HEK293 (cell line): ENCODE measurements around the gene GLRA1.
"Not testable (repeated sequence)": the region's sequence is repeated elsewhere in the genome, so short reads cannot be mapped to it uniquely, and the experiment has no call there.

Experiments
- CTCF ChIA-PET: fragments of 350-600 bp; formaldehyde crosslinking; extraction: SDS; loops from one replicate; lab custom pipeline; 2021; ENCODE audit warnings: antibody characterized with exemption; lab: Yijun Ruan, JAX
- POLR2A ChIA-PET: fragments of 300-600 bp; formaldehyde crosslinking; extraction: SDS; loops from one replicate; lab custom pipeline; 2020; ENCODE audit warnings: antibody characterized with exemption, inconsistent platforms; lab: Yijun Ruan, JAX
- H3K27ac ChIP-seq: fragments of 200-500 bp; sonication (Bioruptor generic); 2 replicates; pipeline ENCODE4 v1.5.1; 2014; ENCODE audit warnings: low read depth, low read length, control low read depth, inconsistent platforms; ENCODE audit errors: extremely low read depth
- H3K36me3 ChIP-seq, 2 experiments: fragments of 200-500 bp in 1 of 2; sonication (Bioruptor generic) in 1 of 2; 1 replicate in 1 of 2; 2 replicates in 1 of 2; pipeline ENCODE4 v1.5.1; 2014 to 2017; ENCODE audit warnings: inconsistent platforms in 2 of 2, low read length in 2 of 2; ENCODE audit not compliant: control insufficient read depth in 2 of 2, insufficient read depth in 1 of 2
- H3K4me1 ChIP-seq: fragments of 200-500 bp; sonication (Bioruptor generic); 2 replicates; pipeline ENCODE4 v1.5.1; 2014; ENCODE audit warnings: mild to moderate bottlenecking, low read length, inconsistent platforms; ENCODE audit not compliant: control insufficient read depth, insufficient read depth
- H3K4me3 ChIP-seq: 2 replicates; pipeline ENCODE4 v1.5.1; 2011; ENCODE audit warnings: low read depth, mild to moderate bottlenecking, control low read depth, low read length, moderate library complexity
- H3K9me3 ChIP-seq: fragments of 200-500 bp; sonication (Bioruptor generic); 2 replicates; pipeline ENCODE4 v1.5.1; 2014; ENCODE audit warnings: low read depth, low read length, inconsistent platforms; ENCODE audit not compliant: control insufficient read depth, insufficient read depth
- BCL6B ChIP-seq: fragments of 450-650 bp; formaldehyde crosslinking; IDR thresholded peaks from 2 replicates; pipeline ENCODE4 v1.5.1; 2017; ENCODE audit warnings: missing biosample characterization, missing genetic modification characterization
- EGR2 ChIP-seq: fragments of 450-650 bp; formaldehyde crosslinking; IDR thresholded peaks from 2 replicates; pipeline ENCODE4 v1.5.1; 2016; ENCODE audit warnings: low read depth, missing biosample characterization, missing genetic modification characterization
- KLF16 ChIP-seq: fragments of 450-650 bp; formaldehyde crosslinking; IDR thresholded peaks from 2 replicates; pipeline ENCODE4 v1.5.1; 2017; ENCODE audit warnings: missing biosample characterization, missing genetic modification characterization
- MEIS1 ChIP-seq: sonication (generic); formaldehyde crosslinking; IDR thresholded peaks from 2 replicates; pipeline ENCODE4 v1.8.1; 2022; ENCODE audit warnings: missing genetic modification reagents, mild to moderate bottlenecking, borderline replicate concordance
- PRDM6 ChIP-seq: fragments of 450-650 bp; formaldehyde crosslinking; IDR thresholded peaks from 2 replicates; pipeline ENCODE4 v1.5.1; 2017; ENCODE audit warnings: missing biosample characterization, missing genetic modification characterization
- YY2 ChIP-seq: fragments of 450-650 bp; formaldehyde crosslinking; IDR thresholded peaks from 2 replicates; pipeline ENCODE4 v1.5.1; 2016; ENCODE audit warnings: missing biosample characterization, missing genetic modification characterization
- ZBTB11 ChIP-seq: fragments of 450-650 bp; formaldehyde crosslinking; conservative IDR thresholded peaks from 2 replicates; pipeline ENCODE4 v1.5.1; 2016; ENCODE audit warnings: low read depth, missing biosample characterization, missing genetic modification characterization
- ZBTB44 ChIP-seq: fragments of 450-650 bp; IDR thresholded peaks from 2 replicates; pipeline ENCODE4 v1.5.1; 2018; ENCODE audit warnings: missing biosample characterization, mild to moderate bottlenecking, missing genetic modification characterization
- ZEB2 ChIP-seq: fragments of 450-650 bp; formaldehyde crosslinking; IDR thresholded peaks from 2 replicates; pipeline ENCODE4 v1.5.1; 2016; ENCODE audit warnings: missing biosample characterization, missing genetic modification characterization
- ZFP69B ChIP-seq: fragments of 450-650 bp; formaldehyde crosslinking; IDR thresholded peaks from 2 replicates; pipeline ENCODE4 v1.5.1; 2016; ENCODE audit warnings: missing biosample characterization, missing genetic modification characterization
- ZNF146 ChIP-seq: fragments of 450-650 bp; formaldehyde crosslinking; IDR thresholded peaks from 2 replicates; pipeline ENCODE4 v1.5.1; 2016; ENCODE audit warnings: missing biosample characterization, missing genetic modification characterization
- ZNF157 ChIP-seq: fragments of 450-650 bp; formaldehyde crosslinking; IDR thresholded peaks from 2 replicates; pipeline ENCODE4 v1.5.1; 2016; ENCODE audit warnings: missing biosample characterization, missing genetic modification characterization
- ZNF341 ChIP-seq: fragments of 450-650 bp; formaldehyde crosslinking; IDR thresholded peaks from 2 replicates; pipeline ENCODE4; 2016; ENCODE audit warnings: low read depth, missing biosample characterization, missing genetic modification characterization
- ZNF354C ChIP-seq: fragments of 450-650 bp; formaldehyde crosslinking; IDR thresholded peaks from 2 replicates; pipeline ENCODE4 v1.5.1; 2016; ENCODE audit warnings: missing biosample characterization, missing genetic modification characterization, low read depth, borderline replicate concordance
- ZNF426 ChIP-seq: fragments of 450-650 bp; formaldehyde crosslinking; IDR thresholded peaks from 2 replicates; pipeline ENCODE4 v1.5.1; 2017; ENCODE audit warnings: missing biosample characterization, missing genetic modification characterization, mild to moderate bottlenecking, inconsistent platforms, moderate library complexity
- ZNF571 ChIP-seq: fragments of 450-650 bp; formaldehyde crosslinking; IDR thresholded peaks from 2 replicates; pipeline ENCODE4 v1.5.0; 2017; ENCODE audit warnings: missing biosample characterization, missing genetic modification characterization
- ZNF692 ChIP-seq: fragments of 450-650 bp; formaldehyde crosslinking; IDR thresholded peaks from 2 replicates; pipeline ENCODE4 v1.5.1; 2016; ENCODE audit warnings: missing biosample characterization, missing genetic modification characterization
- ZNF830 ChIP-seq: fragments of 450-650 bp; IDR thresholded peaks from 2 replicates; pipeline ENCODE4 v1.5.0; 2018; ENCODE audit warnings: missing biosample characterization, missing genetic modification characterization, low read depth, mild to moderate bottlenecking, moderate library complexity
- ZSCAN16 ChIP-seq: fragments of 450-650 bp; formaldehyde crosslinking; IDR thresholded peaks from 2 replicates; pipeline ENCODE4 v1.5.1; 2016; ENCODE audit warnings: missing biosample characterization, missing genetic modification characterization
- ZSCAN4 ChIP-seq: fragments of 450-650 bp; formaldehyde crosslinking; IDR thresholded peaks from 2 replicates; pipeline ENCODE4 v1.5.1; 2017; ENCODE audit warnings: missing biosample characterization, missing genetic modification characterization

The GLRA1 gene

GRCh38 chr5:151863566-151863965 is 61.1 kb downstream of the GLRA1 start (continued):
- TF ChIP-seq ZEB2 (tag by site-specific recombination) (peak; percentile 65; the same call in 1 of the 2 replicates), ZNF157 (no peak), ZBTB44 (no peak), ZNF692 (0 out of 2 replicates have a peak, but pooled peaks have one; percentile 44), MEIS1 (CRISPR knock-in tag) (no peak), EGR2 (tag by site-specific recombination) (0 out of 2 replicates have a peak, but pooled peaks have one; percentile 11), ZNF571 (no peak), ZNF354C (tag by site-specific recombination) (no peak), ZSCAN16 (tag by site-specific recombination) (no peak), ZNF426 (no peak)

- no peaks in the 10 kb centered on the region for H3K36me3 ChIP-seq
- no peaks in the 10 kb centered on the region for H3K9me3 ChIP-seq
- H3K4me3 ChIP-seq = no peak overlapping the region
- ChIA-PET POLR2A (no interaction called here), CTCF (no interaction called here)
- peaks cover 11% of the 10 kb centered on the region for H3K4me1 ChIP-seq
- H3K27ac ChIP-seq = no peak overlapping the region
- TF ChIP-seq KLF16 (no peak), ZSCAN4 (no peak), PRDM6 (tag by site-specific recombination) (no peak)
- TF ChIP-seq, all 188 proteins: peak for 0
These were observed 61.7 kb downstream of the GLRA1 start for GRCh38 chr5:151862811-151863472.

GRCh38 chr5:151860867-151861266 is 63.8 kb downstream of the GLRA1 start:
- CTCF ChIA-PET, H3K36me3 ChIP-seq, H3K9me3 ChIP-seq, POLR2A ChIA-PET, H3K27ac ChIP-seq, H3K4me3 ChIP-seq: not testable (repeated sequence)
- H3K4me1 ChIP-seq = peaks cover 11% of the 10 kb centered on the region
- TF ChIP-seq ZNF146 = peak; percentile 97

GRCh38 chr5:151856861-151857260 is 67.8 kb downstream of the GLRA1 start:
- ChIA-PET CTCF (no interaction called here), POLR2A (no interaction called here)
- H3K4me1 ChIP-seq = no peaks in the 10 kb centered on the region
- H3K36me3 ChIP-seq = no peaks in the 10 kb centered on the region
- H3K4me3 ChIP-seq = no peak overlapping the region
- H3K27ac ChIP-seq = no peak overlapping the region
- no peaks in the 10 kb centered on the region for H3K9me3 ChIP-seq
- TF ChIP-seq ZNF830 (no peak), ZFP69B (tag by site-specific recombination) (no peak), ZNF341 (tag by site-specific recombination) (no peak), BCL6B (tag by site-specific recombination) (no peak), ZBTB11 (tag by site-specific recombination) (no peak), YY2 (tag by site-specific recombination) (no peak)
